GM18519 (cell line): ENCODE results near the gene PAK3.
A peak's percentile ranks its signal among the peaks of the same experiment; 100 is the strongest.

ENCODE experiments used
- ATAC-seq: cut with Tn5 transposase; IDR thresholded peaks from one replicate; pipeline ENCODE4 v1.9.1; 2021; ENCODE audit warnings: mild to moderate bottlenecking, moderate library complexity; ENCODE audit not compliant: unreplicated experiment, low FRiP score

The PAK3 gene

DNA sequence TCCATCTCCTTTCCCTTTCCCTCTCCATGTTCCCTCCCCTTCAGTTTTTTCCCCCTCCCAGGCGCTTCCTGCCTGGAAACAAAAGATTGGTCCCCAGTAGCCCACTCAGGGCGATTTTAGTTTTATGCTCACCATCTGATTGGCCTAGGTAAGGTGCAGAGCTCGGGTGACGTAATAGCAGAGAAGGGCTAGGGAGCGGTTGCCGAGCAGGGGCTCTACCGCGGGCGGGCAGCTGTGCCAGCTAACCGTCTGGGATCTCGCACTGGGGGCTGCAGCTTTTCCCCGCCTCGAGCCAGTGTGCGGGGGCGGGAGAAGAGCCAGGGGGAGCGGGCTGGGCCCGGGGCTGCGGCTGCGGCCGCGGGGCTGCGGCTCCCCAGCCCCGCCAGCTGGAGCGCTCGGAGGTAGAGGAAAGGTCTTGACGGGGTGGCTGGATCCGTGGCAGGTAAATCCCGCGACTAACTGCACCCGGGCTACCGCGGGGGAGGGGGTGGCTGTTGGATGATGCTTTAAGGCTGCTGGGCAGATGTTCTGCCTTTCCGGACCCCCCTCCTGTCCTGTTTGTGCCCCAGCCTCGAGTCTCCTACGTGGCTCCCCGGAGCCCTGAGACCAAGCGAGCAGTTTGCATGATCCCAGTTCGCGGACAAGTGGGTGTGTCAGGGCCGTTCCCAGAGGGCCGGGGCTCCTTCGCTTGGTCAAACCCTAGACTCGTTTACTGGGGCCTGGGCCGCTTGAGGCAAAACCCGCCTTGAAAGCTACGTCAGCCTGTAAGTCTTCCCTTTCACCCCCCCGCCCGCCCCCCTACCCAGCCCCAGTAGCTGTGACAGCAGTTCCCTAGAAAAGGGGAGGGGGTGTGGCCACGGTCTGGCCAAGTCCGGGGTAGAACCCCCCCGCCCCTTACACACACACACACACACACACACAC lies at the start of gene PAK3:
Gene PAK3 (plus strand): TSS at position 218 of the 922 bp plus-strand sequence. CDS start 26,913 bp downstream, outside the sequence.
- no peak for ATAC-seq

DNA sequence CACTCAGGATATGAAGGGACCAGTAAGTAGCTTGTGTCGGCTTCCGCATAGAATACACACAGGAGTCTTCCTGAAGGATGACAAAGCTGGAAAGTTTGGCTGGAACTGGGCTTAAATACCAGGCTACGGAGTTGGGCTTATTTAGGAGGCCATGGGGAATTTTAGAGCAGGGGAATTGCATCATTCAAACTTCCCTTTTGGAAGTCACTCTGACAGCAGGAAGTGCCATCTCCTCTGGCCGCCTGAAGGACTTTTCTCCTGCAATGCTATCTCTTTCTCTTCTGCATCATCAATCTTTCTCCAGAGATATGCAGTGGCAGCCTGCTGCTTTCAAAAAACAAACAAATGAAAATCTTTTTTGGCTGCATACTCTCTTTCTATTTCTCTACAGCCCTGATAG lies 48.4 kb upstream of the PAK3 start:
- no peak for ATAC-seq

DNA sequence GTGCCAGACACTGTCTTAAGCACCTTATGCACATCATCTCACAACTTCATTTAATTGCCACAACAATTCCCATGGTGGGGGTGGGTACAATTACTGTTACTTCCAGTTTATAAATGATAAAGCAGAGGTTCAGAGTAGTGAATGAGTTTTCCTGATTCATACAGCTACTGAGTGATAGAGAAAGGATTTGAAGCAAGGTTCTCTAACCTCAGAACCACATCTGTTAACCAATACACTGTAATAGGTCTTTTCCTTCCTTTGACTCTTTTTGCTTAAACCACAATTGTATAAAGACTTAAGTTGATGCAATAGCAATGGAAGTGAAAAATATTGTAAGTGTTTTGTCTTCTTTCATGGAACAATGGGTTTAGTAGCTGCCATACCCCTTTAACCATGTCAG lies 43.5 kb upstream of the PAK3 start:
- no peak for ATAC-seq

DNA sequence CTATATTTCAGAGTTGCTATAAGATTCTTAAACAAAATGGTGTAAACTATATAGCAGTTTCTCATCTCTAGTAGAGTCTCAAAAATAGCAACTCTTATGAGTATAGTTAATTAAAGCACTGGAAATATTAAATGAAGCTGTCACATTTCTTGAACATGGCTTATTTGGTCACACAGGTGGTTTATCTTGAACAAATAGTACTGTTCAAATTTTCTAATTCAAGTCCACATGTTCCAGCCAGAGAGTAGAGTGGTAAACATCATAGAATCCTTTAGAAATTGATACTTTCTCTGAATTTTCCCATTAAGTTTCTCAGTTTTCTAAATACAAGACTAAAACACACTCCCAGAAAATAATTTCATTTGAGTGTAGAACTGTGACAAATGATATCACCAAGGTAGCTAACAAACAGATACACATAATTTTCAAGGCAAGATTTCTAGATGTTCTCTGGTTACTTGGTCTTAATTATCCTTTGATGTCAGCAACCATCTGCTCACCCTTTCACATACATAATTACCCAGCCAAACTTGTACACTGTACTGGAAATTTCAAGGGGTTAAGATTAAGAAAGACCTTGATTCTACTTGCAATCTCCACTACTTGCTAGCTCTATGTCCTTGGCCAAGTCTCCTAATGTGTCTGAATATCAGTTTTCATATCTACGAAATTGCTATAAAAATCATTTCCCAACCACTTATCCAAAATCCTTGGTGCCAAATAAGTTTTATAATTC lies 24.3 kb upstream of the PAK3 start:
- ATAC-seq = no peak

DNA sequence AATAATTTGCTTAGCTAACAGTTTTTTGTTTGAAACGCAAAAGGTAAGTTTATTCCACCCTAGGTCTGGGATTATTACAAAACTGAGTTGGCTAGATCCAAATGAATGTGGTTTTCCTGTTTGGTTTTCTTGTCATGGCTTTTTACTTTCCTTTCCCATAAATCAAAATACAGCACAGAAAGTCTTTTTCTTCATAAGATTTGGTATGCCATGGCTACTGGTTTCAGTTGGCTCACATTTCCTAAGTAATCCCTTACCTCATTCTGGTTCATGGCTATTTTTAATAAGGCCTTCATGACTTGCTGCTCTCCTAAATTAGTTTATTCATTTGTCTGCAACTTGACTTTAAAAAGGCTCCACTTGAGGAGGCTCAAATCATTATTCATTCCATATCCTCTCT lies 12.9 kb upstream of the PAK3 start:
- ATAC-seq = no peak

DNA sequence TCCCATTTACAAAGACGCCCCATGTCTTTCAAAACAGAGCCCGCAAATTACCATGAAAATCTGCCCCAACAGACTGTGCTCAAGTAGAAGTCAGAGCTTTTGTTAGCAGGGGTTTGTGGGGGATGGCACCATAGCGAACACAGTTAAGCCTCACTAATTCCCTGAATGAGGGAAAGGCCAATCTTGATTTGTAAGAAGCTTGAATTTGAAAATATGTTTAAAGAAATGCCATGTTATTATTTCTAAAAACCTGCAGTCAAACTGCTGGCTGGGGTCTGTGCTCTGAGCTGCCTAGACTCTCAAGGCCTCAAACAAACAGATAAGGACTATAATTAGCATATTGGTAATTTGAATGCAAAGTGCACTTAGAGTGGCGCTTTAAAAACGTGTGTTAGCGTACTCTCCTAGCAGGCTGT lies 9.4 kb upstream of the PAK3 start:
- no peak for ATAC-seq

DNA sequence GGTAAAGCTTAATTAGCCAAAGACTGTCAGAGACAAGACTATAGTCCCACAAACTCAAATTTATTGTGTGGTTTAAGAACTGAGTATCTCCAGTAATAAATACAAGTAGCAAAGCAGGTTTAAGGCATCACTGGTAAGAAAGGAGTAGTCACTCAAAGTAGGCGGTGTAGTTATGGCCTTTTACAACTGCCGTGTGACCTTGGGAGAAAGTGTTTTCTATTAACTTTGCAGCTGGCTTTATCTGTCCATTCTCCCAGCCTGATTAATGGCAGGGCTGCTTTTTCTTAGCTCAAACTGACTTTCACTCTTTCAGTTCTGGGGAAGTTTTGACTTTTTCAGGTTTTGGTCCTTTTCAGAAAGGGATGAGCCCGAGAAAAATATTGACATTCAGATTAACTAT lies 7.4 kb upstream of the PAK3 start:
- no peak for ATAC-seq

DNA sequence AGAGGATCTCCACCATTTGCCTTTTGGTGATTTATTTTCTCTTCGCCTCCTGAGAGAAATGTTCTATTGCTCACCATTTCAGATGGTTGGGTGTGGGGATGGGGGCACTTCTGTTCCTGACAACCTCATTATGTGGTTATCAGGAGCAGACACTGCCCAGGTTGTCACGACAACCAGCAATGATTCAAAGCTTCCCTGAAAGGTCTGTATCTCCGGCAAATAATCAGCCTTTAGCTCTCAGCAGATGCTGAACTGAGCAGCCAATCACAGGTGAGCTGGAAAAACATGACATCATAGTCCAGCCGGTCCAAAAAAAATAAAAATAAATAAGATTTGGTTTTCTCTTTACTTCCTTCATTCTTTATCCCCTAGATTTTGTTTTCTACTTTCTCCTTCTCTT lies 5.5 kb upstream of the PAK3 start:
- ATAC-seq = no peak

DNA sequence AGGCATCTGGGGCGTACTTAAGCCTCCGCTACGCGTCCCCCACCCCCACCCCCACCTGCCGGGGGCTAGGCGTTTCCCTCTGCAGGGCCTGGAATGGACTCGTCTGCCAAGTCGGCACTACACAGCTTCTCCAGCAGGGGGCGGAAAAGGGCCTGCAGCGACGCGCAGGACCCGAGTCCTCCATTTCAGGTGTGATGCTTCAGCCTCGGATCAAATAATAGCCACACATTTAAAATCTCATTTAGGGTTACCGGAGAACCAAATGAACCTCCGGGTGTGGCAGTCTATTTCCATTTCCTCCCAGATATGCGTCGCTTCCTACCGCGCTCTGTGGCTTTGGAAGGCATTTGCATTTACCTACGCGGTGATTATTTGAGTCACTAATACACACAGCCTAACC lies 2.9 kb downstream of the PAK3 start:
- peak; percentile 72 for ATAC-seq

DNA sequence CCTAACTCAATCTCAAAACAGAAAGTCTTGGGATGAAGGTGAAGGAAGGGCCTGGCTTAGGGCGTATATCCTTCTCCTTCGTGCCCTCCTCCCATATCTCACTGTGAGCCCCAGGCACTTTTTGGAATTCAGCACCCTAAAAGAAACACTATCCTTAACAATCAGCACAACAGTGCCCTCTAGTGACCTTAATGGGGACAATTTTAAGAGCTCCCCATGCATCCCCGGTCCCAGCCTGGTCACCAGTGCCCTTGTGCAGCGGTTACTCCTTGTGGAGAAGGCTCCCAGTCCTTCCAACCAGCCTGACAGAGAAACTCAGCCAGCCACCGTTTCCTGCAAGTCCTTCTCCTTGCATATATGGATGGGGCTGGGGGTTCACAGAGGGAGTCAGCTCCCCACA lies 4.2 kb downstream of the PAK3 start:
- ATAC-seq = peak; percentile 64

DNA sequence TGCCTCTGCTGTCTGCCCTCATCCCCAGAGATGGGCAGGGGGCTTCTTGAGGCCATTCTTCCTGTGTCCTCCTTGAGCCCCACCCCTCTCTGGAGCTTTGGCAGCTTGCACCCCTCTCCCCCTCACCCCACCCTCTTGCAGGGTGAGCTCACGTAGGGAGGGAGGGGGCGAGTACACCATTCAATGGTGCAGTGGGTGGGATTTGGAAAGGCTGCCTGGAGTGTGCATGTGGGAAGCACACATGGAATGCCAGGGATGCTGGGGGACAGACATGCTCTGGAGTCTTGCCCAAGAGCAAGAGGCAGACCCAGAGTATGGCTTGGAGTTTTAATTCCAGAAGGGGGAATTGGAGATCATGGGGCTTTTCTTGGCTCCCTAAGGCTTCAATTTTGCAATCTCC lies 5.6 kb downstream of the PAK3 start:
- ATAC-seq = no peak

DNA sequence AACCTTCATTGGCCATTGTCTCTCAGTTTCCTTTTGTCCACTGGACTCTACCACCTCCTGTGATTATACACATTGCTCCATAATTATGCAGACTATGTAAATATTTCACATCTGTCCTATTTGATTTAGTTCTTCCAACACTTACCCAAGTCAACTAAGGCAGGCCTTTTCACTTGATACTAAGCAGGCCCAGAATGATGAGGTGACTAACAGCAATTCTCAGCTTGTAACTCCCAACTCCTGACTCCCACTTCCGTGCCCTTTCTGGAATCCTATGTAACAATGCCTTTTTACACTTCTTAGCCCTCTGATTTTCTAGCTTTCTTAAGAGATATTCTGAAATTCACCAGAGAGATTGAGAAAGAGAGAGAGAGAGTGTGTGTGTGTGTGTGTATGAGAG lies 6.6 kb downstream of the PAK3 start:
- no peak for ATAC-seq

DNA sequence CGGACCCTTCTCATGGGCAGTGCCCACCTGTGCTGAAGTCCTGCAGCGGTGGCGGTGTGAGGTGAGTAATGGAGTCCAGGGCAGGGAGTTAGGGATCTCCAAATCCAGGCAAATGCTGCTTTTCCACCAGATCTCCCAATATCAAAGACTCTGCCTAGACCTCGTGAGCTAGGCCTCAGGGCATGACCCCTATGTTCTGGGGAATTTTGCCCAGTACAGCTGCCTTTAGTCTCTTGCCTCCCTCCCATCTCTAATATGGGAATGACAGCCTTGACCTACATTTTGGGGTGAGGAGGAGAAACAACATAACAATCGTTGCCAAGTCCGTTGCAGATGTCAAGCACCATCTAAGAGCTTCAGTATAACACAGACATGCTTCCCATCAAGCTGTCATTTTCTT lies 7.3 kb downstream of the PAK3 start:
- no peak for ATAC-seq

DNA sequence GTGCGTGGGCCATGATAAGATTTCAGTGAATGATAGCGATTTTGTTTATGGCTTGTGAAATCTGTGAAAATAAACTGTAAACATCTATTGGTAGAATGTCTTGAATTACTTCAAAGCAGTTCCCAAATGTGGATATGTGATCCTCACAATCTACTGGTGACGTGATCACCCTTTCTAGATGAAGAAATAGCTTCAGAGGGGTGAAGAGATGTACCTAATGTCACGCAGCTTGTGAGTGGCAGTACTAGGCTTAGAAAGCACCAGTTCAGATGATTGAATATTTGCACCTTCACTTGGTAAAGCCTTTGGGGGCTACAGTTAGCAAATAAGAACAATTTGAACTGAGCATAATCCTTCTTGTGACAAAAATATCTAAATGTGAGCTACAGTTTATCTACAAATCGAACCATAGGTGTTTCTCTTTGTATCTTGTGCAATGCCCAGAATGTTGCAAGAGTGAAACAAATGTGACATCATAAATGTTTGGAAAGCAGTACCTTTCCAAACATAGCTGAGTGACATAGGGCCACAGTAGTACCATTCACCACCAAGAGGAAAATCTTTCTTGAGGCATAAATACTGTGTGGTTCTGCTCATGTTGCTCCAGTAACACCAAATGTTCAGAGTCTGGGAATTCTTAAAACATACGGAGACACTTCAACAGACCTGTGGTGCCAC lies 14.2 kb downstream of the PAK3 start:
- no peak for ATAC-seq

DNA sequence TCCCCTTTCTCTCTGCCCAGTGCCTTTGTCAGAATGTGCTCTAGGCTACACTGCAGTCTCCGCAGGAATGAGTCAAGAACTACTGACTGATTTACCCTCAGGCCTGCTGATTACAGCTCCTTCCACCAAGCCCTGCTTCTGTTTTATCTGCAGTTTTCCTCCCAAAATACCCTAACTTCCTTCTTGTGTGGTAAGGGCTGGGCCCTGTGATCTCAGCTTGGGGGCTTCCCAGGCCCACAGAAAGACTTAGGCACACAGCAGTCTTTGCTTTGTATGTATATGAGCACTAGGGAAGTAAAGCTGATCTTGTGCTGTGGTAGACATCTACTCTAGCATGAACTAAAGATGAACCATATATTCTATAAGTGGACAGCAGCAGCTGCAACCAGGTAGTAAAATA lies 18.8 kb downstream of the PAK3 start:
- no peak for ATAC-seq

DNA sequence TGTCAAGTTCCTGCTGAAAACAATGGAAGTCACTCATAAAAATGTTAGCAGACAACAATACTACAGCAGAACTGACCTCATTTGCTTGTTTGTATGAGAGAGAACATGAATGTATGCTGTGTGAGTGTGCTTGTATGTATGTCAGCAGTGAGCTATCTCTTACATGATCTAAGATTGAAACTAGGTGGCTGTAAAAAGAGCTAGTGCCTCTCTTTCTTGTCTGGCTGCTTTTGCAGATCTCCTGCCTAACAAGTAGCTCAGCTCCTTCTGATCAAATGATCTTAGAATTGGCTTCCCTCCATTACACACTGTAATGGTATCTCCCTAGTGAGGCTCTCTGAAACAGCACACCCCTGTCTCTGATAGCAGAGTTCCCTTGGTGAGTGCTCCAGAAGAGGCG lies 20.7 kb downstream of the PAK3 start:
- no peak for ATAC-seq

DNA sequence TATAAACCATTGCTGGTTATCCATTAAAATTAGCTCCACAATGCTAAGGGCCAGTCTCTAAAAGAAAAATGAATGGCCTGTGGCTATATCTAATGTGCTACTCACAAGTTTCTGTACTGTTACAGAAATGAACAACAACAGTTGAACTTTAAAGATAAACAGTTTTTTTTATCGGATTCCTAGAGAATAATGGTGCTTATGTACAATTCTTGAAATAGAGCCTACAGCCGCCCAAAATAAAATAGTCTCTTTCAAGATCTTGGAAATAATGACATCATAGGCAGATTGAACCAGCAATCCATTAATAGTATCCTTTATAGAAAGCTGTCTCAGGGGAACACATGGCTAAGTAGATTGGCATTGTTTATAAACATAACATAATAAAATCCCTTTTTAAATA lies 23.4 kb downstream of the PAK3 start:
- ATAC-seq = no peak

DNA sequence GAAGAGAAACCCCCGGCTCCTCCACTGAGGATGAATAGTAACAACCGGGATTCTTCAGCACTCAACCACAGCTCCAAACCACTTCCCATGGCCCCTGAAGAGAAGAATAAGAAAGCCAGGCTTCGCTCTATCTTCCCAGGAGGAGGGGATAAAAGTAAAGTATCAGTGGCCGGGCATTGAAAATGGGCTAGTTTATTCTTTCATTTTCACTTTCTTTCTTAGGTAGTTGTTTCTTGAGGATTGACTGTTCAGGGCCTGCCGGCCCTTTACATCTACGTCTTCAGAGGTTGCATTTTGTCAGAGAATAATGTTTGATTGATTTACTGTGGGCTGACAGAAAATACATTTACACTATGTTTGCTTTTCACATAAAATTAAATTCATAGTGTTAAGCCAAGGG lies 27.1 kb downstream of the PAK3 start:
- no peak for ATAC-seq

DNA sequence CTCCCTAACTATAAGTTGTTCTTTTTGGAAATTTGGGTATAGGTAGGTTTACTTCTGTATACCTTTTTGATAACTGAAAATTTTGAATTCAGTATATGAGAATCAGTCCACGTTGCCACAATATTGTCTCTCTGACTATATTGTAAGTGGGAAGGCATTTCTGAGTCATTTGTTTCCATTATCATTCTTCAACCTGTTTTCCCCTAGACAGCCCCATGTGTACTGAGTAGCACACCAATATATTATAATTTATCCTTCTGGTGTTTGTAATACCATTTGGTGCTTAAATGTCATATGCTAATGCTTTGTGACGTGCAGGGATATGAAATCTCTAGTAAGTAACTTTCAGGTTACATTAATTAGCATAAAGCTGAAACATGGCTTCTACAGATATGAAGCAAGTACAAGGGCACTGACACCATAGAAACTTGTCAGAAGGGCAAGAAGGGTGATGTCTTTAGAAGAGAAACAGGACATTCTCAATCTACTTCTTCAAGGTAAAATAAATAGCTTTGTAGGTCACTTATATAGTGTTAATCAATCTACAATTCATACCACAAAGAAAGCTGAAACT lies 27.7 kb downstream of the PAK3 start:
- ATAC-seq = no peak

DNA sequence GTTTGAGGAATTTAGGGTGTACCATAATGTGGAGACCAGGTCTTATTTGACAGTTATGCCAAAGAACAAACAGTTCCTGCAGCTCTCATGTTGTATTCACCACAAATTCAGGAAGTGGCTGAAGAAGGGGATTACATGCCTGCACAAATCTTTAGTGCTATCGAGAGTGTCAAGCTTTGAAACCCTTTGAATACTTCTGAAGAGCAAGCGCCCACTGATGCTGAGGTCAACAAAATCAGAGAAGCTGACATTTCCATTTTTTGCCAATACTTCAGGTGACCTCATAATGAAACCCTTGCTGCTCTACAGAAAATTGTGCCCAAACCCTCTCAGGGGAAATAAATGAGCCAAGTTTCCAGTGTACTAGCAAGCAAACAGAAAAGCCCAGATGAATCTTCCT lies 28.4 kb downstream of the PAK3 start:
- no peak for ATAC-seq

DNA sequence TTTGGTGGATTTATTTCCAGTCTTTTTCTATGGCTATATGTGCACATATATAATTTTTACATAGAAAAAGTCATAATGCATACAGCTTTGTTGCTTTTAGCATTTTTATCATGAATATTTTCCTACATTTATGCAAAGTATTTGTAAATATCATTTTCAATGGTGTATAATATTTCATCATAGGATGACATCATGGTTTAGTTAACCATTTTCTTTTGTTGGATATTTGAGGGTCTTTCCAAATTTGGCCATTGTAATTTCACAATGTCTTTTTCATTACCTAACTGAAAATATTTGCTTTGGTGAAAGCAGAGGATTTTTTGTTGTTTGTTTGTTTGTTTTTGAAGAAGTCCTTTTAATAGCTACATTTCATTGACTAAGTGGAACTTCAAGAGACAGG lies 31.0 kb downstream of the PAK3 start:
- ATAC-seq = no peak
